ENCODE results near the gene TXNRD3.

The TXNRD3 gene

DNA sequence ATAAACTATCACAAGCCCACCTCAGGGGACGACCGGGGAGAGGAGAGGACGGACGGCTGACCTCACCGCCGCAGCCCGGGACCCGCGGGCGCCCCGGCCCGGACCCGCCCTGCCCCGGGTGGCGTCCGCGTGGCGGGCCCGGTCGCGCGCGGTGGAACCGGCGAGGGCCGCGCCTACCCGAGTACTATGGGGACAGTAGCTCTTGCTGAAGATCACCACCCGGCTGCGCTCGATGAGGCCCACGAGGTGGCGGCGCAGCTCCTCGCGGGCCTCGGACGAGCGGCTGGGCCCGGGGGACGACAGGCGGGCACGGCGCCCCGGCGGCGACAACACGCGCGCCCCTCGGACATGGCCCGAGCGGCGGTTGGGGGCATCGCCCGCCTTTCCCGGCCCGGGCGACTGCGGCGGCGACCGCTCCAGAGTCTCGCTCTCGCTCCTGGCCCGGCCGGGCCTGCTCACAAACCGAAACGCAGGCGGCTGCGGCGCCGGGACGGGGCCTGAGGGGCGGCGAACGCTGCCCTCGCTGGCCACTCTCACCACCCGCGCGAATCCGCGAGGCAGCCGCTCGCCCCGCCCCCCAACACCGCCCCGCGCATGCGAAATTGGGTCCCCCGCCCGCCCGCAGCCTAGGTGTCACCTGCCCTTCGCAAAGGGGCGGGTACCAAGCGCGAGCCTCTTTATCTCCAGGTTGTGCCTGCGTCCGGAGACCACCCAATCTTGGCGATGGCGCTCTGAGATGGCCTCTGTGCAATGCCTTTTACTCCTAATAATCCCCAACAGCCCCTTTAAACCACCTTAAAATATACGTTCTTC is at the start of gene TXNRD3:
Gene TXNRD3, minus strand, starts transcription at position 554 of the 813 bp plus-strand sequence.
- DNase-seq (ENCODE audit: low spot score), result peak; percentile 60

DNA sequence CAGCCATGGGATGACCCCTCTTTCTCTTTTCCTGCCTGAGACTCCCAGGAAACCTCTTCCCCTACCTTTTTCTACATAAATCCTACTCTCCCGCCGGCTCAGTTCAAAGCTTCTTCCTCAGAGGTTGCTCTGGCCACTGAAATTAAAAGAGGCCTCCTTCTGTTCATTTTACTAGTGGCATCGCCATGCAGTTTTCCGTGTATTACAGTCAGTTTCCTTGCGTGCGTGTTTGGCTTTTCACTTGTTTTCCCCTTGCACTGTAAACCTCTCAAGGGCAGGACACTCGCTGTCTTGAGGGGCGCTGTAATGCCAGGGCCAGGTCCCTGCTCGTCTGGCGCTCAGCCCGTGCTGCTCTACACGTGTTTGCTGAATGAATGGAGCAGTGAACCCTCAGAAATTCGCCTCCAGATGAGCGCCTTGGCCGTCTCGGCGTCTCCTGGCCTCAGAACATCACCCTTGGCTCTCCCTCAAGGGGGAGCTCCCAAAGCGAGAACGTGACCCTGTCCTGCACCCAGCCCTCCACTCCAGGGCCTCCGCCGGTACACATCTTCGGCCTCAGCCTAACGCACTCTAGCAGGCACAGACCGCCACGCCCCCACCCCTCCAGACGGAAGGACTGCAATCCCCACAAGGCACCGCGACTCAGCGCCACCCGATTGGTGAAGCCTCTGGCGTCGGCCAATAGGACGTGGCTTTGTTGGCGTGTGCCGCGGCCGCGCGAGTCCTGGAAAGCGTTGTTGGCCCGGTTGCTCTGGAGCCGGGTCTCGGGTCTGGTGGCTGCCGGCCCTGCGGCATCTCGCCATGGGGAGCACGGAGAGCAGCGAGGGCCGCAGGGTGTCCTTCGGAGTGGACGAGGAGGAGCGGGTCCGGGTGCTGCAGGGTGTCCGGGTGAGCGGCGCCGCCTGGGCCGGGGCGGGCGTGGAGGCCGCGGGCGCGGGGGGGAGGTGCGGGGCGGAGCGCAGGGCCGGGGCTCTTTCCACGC is 48.9 kb upstream of the TXNRD3 start, which contains the start of gene CHCHD6:
Gene CHCHD6, plus strand, starts transcription at position 729 of the 982 bp plus-strand sequence. Its CDS starts 73 bp downstream, at position 802.
- DNase-seq (ENCODE audit: low spot score), result peak; percentile 97

- no peak for DNase-seq (ENCODE audit: low spot score)
Measured at GRCh38 chr3:126699011-126699410, 44.1 kb upstream of the TXNRD3 start.

DNA sequence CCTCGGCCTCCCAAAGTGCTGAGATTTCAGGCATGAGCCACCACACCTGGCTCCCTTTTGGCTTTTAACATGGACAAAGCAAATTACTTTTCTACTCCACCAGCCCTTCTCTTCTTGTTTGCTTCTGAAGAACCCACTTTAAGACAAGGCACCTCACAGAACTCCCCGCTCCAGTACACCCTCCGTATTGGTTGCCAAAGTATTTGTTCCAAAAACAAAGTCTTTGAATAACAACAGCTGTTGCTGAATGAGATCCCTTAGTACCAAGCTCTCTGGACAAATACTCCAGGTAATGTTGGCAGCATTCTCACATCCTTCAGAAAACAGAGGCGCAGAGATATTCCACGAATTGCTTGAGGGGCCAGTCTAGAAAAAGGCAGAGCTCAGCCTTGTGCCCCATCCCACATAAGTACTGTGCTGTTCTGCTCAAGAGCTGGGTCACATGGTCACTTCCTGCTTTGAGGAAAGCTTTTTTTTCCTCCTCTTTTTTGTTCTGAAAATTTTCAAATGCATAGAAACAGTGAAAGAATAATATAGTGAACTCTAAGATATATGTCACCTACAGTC is 41.9 kb upstream of the TXNRD3 start:
- DNase-seq (ENCODE audit: low spot score), result no peak

DNA sequence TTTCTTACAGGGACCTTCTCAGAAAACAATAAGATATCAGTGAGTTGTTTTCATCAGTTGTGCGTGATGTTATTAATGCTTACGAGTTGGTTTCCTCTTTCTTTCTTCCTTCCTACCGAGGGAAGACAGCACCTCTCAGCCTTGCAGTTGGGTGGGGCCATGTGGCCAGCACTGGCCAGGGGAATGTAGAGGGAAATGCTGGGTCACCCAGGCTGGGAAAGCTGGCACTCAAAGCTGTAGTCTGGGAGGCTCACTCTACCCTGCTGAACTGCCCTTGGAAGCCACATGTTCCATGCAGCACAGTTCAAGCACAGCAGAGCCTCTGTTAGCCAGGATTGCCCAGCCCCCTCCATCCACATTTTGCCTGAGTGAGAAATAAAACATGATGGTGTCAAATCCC is 39.0 kb upstream of the TXNRD3 start:
- DNase-seq (ENCODE audit: low spot score), result no peak

DNA sequence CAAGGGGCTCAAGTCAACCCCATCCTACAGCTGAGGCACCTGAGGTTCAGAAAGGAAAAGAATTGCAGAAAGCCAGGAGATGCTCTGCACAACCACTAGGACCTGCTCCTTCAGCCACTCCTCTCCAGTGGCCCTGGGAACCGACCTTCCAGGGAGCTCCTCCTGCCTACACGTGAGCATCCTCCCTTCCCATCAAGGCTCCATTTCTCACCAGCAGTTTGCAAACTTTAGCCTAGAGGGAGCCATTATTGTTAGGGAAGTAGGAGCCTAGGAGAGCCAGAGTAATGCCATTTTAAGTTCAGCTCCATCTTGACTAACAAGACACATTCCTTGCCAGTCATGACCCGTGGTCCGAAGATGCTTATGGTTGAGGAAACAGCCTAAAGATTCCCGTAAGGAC is 37.9 kb upstream of the TXNRD3 start:
- no peak for DNase-seq (ENCODE audit: low spot score)

DNA sequence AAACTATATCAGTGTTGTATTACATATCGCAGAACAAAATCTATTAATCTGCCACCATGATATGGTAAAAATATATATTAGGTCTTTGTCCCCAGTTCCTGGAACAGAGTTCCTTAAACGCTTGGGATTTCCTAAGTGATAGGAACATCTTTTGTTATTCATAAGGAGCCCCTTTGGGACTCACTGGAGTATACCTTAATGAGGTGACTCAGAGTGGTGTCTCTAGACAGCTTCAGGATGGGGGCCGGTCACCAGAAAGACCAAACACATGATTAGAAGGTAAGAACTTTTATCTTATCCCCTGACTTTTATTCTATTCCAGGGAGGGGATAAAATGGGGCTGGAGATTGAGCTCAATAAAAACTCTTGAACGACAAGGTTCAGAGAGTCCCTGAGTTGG is 36.8 kb upstream of the TXNRD3 start:
- DNase-seq (ENCODE audit: low spot score), result no peak

DNA sequence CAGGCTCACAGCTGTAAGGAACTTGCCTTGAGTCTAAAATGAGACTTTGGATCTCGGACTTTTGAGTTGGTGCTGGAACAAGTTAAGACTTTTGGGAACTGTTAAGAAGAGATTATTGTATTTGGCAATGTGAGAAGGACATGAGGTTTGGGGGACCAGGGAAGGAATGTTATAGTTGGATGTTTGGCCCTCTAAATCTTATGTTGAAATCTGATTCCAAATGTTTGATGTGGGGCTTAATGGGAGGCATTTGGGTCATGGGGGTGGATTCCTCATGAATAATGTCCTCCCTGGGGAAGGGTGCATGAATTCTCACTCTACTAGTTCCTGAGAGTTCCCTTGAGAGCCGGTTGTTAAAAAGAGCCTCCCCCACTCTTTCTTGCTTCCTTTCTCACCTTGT is 30.6 kb upstream of the TXNRD3 start:
- no peak for DNase-seq (ENCODE audit: low spot score)

GRCh38 chr3:126685021-126685420 is 30.1 kb upstream of the TXNRD3 start:
- no peak for DNase-seq (ENCODE audit: low spot score)

- DNase-seq (ENCODE audit: low spot score), result no peak
Measured at GRCh38 chr3:126684218-126684751, 29.4 kb upstream of the TXNRD3 start.

DNA sequence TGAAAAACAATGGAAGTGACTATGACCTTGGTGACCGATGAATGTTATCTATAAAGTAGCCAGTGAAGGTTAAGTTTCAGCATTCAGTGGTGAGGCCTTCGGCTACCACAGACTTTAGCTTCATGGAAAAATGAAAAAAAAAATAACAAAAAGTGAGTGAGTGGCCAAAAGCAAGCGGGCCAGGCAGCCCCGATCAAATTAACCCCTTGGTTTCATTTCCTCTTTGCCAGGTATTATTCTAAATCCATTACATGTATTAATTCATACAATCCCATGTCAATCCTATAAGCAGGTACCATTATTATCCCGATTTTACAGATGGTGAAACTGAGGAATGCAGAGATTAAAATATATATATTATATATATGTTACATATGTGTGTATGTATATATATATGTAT is 28.1 kb upstream of the TXNRD3 start:
- DNase-seq (ENCODE audit: low spot score), result no peak

DNA sequence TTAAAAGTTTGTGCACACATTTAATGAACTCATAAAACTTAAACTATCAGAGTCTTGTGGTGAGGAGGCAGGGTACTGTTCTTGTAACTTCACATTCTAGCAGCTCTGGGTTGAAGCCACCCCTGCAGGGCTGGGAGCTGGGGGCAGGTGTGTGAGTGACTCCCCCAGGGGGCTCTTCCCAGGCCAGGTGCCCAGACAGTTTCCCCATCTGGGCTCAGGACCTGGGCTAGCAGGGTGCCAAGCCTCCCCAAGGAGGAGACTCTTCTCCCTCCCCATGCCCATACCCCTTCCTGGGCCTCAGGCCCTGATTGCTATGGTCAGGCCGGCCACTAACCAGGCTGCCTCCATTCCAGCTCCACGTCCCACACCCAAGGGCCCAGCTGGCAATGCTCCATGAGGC is 27.1 kb upstream of the TXNRD3 start:
- no peak for DNase-seq (ENCODE audit: low spot score)

- DNase-seq (ENCODE audit: low spot score), result no peak
Measured at GRCh38 chr3:126680667-126681055, 25.7 kb upstream of the TXNRD3 start.

DNA sequence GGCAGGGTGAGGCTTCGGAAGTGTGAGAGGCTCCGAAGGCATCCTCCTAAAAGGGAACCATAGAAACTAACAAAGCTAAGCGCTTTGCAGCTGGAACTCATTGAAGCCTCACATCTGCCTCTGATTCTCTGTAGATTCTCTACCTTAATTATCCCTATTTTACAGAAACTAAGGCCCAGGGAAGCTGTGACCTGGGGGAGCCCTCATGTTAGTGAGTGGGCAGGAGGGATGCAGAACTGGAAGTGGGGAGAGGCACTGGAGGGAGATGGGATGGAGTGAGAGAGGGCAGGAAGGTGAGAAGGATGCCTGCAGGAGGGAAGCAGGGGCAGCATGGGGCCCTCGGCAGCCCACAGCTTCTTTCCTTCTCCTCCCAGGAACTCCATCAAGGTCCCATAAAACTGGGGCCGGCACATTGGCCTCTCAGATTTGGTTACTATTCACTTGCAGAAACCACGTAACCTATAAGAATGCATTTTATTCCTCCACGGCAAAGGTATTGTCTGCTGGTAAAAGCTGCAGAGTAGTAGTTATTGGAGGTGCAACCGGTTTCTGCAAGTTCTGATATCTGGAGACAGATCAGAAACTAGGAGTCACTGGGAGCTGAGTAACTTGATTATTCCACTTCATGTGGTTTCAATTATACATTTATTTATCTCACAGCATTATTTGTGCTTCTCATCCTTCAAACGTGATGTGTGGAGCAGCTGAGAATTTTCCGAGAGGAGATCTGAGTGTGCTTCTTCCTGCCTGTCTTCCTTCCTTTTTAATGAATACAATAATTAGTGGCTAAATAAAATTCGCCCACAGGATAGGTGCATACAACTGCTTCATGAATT is 25.1 kb upstream of the TXNRD3 start:
- no peak for DNase-seq (ENCODE audit: low spot score)

DNA sequence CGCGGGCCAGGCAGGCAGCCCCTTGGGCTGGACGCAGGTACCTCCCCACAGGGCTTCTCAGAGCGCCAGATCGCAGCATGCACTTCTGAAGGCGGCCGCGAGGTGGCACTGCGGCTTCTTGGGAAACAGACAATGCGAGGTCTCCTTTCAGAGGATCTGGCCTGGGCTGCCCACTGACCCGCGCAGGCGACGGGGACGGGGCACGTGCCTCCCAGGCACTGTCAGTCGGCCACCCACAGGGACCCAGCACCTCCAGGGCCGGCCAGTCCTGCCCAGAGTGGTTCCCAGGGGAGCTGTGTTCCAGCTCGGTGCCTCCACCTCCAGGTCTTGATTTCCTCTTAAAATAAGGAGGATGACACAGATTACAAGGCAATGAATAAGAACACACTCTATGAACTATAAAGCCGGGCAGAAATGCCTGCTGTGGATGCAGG is 24.4 kb upstream of the TXNRD3 start:
- peak; percentile 75 for DNase-seq (ENCODE audit: low spot score)

GRCh38 chr3:126678693-126679317 is 23.9 kb upstream of the TXNRD3 start:
- DNase-seq (ENCODE audit: low spot score), result no peak

DNA sequence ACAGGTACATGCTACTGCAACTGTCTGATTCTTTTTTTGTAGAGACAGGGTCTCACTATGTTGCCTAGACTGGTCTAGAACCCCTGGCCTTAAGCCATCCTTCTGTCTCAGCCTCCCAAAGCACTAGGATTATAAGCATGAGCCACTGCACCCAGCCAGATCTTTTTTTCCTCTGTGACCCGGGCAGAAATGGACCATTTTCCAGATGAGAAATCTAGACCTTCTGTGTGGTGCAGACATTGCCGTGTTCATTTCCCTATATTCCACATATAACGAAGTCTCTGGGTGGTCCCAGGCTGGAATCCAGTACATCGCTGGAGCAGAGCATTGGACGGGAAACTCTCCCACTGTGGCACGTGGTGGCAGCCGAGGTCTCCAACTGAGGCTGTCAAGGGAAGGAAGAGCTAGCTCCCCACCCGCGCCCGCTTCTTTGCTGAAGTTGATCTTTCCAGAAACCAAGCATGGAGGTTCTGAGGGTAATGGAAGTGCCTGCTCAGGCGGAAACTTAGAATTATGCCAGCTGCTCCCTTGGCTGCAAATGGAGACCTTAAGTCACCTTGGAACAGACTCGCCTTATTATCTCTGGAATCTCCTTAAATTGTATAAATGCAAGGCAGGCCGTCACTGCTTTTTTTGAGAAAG is 23.1 kb upstream of the TXNRD3 start:
- DNase-seq (ENCODE audit: low spot score), result no peak

GRCh38 chr3:126676919-126677705 is 22.2 kb upstream of the TXNRD3 start:
- DNase-seq (ENCODE audit: low spot score), result peak; percentile 54

DNA sequence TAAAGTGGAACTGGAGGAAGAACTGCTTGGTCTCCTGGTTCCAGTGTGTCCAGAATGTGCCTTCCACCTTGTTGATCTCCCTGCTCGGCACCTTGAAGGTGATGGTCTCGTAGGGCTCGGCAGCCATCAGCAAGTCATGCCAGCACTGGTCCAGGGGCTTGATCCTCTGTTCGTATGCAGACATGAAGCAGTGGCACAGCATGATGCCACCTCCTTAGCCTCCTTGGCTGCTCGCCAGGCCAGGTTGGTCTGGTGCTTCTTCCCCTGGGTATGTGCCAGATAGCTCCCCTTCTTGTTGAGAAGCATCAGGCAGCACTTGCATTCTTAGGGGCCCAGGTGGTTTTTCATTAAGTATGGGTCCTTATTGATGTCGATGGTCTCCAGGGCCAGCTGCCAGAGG is 17.8 kb upstream of the TXNRD3 start:
- no peak for DNase-seq (ENCODE audit: low spot score)
